NCI-H1092 treated with DMSO at 0.1 percent for 48 hours (cell line): ENCODE data around the gene MPV17L.
"Not testable (repeated sequence)": the region's sequence is repeated elsewhere in the genome, so short reads cannot be mapped to it uniquely, and the experiment has no call there.

Experiments used
- DNase-seq: peaks from one replicate; lab custom pipeline; 2025; lab: John Stamatoyannopoulos, UW

MPV17L gene

DNA sequence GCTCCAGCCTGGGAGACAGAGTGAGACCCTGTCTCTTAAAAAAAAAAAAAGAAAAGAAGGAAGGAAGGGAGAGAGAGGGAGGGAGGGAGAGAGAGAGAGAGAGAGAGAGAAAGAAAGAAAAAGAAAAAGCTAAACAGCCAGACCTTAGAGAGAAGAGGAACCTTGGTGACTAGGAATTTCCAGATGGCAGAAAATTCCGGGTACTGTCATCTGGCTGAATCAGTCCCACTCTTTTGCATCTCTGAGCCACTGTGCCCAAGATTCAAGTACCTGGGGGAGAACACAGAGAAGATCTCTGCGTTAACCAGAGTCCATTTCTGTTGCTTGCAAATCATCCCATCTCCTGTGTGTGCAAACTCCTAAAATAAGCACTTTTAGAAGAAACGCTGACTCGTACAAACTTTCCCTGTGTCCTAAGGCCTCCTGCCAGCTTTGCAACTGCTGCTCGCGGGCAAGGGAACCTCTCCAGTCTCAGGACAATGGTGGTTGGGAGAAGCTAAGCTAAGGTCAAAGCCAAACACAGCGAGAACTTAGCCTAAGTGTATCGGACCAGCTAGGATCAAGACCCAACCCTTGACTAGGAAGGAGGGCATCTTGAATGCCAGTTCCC, 56.8 kb downstream of the MPV17L start:
- DNase-seq: no peak

DNA sequence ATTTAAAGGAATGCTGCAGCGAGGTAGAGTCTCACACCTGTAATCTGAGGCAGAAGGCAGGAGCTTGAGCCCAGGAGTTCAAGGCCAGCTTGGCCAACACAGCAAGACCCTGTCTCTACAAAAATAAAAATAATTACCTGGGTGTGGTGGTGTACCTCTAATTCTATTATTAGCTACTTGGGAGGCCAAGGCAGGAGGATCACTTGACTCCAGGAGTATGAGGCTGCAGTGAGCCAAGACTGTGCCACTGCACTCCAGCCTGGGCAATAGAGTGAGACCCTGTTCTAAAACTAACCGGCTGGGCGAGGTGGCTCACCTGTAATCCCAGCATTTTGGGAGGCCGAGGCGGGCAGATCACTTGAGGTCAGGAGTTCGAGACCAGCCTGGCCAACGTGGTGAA, 57.7 kb downstream of the MPV17L start:
- not testable (repeated sequence) for DNase-seq

DNA sequence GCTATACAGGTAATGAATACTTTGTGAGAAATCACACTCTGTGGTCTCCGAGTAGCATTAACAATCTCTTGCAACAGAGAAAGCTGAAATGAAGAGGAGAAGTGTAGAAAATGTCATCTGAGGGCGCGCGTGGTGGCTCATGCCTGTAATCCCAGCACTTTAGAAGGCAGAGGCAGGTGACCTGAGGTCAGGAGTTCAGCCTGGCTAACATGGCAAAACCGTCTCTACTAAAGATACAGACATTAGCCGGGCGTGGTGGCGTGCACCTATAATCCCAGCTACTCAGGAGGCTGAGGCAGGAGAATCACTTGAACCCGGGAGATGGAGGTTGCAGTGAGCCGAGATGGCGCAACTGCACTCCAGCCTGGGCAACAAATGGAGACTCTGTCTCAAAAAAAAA, 59.4 kb downstream of the MPV17L start:
- not testable (repeated sequence) for DNase-seq

DNA sequence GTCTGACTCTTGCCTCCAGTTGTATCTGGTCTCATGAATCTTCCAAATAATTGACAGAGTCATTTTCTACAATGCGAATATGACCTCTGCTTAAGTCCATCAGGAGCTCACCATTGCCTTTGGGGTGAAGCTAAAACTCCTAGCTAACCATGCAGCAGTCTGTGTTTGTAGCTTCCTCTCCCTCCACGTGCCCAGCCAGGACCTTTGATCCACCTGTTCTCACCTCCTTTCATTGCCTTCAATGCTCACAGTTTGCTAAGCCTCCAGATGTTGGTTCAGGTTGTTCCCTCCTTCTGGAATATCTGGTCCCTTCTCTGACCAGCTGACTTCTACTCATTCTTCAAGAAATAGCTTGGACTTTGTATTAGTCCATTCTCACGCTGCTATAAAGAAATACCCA, 61.8 kb downstream of the MPV17L start:
- no peak for DNase-seq

- DNase-seq: no peak
Measured at GRCh38 chr16:15457958-15458357, 62.4 kb downstream of the MPV17L start.

- DNase-seq: no peak
Measured at GRCh38 chr16:15459791-15460190, 64.2 kb downstream of the MPV17L start.

DNA sequence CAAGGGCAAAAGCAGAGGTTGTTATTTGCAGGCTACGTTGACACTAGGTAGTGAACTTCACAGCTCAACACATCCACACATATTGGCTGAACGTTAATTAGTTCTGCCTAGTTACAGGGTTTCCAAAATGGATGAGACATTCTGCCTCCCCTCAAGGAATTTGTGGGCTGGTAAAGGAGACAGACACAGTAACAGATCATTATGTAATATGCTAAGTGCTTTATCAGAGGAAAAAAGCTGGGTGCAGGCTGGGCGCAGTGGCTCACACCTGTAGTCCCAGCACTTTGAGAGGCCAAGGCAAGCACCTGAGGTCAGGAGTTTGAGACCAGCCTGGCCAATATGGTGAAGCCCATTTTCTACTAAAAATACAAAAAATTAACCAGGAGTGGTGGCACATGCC, 65.0 kb downstream of the MPV17L start:
- DNase-seq: no peak

GRCh38 chr16:15461376-15461775, 65.8 kb downstream of the MPV17L start:
- no peak for DNase-seq
